Embryonic facial prominence (tissue), 1 donor: Measurements from ENCODE around the gene LILRB3.
"Not testable (repeated sequence)": the region's sequence is repeated elsewhere in the genome, so short reads cannot be mapped to it uniquely, and the experiment has no call there.

Source experiments
- DNase-seq: peaks from one replicate; pipeline ENCODE4 v3.0.0-alpha.2; 2016; ENCODE audit errors: extremely low spot score

Gene LILRB3

DNA sequence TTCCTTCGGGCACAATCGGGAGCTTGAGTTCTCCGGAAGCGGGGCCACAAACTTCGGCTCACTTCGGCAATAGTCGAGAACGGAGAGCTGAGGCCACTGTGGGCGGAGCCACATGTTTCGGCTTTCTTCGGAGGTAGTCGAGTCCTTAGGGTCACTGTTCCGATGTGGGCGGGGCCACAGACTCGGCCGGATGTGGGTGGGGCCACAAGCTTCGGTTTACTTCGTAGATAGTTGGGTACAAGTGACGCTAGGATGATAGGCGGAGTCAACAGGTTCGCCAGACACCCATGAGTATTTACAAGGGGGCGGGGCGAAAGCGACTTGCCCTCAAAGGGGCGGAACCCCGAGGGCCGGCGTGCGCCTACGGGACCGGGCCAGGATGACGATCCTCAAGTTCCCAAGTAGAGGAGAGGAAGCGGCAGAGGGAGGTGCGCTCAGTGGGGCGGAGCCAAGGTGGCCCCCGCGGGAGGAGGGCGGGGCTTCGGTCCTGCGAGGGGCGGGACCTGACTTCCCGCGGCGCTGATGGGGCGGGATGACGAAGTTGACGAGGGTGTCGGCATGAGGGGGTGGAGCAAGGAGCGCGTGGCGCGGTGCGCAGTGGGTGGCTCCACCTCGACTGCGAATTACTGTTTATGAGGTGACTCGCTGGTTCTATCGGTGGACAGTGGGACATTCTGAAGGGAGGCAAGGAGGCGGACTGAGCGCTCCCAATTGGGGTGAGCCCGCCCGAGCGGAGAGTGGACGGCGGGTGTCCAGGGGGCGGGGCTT lies 32.9 kb downstream of the LILRB3 start:
- peak; percentile 100 for DNase-seq

DNA sequence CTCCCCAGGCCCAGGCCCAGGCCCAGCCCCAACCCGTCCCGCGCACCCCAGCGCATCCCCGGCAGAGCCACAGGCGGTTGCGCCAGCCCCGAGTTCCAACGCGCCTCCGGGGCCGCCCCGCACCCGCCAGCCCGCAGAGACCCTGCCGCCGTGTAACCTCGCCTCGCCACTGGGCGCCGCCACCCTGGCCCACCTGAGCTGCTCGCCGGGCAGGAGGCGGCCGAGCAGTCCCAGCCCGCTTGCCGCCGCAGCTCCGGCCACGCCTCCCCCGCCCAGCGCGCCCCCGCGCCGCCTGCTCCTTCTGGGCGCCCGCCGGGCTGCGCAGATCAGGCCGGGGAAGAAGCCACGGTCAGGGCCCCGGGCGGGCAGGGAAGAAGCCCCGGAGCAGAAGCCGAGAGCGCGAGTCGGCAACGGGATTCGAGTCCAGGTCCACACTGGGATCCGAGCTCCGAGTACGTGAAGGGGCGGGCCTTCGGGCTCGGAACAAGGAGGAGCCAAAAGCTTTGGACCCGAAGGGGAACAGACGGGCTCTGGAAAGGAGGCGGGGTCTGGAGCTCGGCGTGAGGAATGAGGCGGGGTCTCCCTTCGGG lies 33.6 kb downstream of the LILRB3 start, which contains the start of gene MBOAT7:
MBOAT7 (minus strand) TSS at position 436 of the 590 bp plus-strand sequence. CDS start 1,072 bp downstream, outside the sequence.
- no peak for DNase-seq

DNA sequence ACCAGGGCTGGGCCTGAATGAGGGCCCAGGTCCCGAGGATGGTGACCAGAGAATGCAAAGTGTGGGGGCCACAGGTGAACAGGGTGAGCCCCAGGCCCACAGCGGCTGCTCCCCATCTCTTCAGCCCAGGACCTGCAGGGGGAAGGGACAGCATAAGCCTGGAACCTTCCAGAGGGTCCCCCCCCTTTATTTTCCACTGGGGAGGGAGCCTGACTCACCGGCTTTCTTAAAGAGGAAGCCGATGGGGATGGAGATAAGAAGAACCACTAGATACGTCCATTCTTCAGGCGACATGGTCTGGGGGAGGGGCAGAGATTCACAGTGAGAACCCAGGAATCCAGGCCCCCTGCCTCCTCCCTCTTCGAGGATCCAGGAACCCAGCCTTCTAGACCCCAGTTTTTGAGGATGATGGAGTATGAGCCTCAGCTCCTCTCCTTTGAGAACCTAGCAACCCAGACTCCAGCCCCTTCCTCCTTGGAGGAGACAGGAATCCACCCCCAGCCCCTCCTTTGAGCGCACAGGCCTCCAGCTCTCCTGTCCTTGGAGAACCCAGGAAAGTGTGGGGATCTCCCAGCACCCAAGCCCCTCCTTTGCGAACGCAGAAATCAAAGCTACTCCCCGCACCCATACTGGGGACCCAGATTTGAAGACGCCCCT lies 34.5 kb downstream of the LILRB3 start:
- no peak for DNase-seq

DNA sequence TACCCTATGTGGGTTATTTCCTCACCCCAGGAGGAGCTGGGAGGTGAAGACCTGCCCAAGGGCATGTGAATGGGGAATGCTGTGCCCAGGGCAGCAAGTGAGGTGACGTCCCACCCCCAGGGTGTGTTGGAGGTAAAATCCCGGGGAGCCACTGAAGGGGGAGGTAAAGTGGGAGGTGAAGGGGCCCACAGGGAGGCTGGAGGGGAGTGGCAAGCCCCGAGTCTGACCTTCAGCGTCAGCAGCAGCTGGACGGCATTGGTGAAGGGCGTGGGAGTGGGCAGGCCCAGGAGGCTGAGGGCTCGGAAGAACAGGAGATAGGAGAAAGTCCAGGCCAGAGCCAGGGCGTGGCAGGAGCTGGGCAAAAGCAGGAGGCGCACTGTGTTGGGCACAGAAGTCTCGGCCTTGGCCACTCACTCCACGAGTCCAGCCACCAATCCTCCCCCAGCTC lies 35.8 kb downstream of the LILRB3 start:
- no peak for DNase-seq

DNA sequence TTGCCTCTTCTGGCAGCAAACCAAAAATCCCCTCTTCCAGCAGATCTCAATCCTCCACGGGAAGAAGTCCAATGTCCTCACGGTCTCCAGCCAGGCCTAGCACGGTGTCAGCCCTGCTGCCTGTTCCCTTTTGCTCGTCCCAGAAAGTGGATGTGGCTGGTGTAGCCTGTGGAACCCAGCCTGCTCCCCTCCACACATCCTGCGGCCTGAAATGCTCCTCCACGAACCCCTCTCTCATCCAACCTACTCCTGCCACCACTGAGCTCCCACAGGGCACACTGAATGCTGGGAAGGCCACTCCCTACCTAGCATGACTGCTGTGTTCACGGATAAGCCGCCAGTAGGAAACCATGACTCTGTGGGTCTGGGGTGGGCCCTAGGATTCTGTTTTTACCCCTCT lies 36.5 kb downstream of the LILRB3 start:
- no peak for DNase-seq

DNA sequence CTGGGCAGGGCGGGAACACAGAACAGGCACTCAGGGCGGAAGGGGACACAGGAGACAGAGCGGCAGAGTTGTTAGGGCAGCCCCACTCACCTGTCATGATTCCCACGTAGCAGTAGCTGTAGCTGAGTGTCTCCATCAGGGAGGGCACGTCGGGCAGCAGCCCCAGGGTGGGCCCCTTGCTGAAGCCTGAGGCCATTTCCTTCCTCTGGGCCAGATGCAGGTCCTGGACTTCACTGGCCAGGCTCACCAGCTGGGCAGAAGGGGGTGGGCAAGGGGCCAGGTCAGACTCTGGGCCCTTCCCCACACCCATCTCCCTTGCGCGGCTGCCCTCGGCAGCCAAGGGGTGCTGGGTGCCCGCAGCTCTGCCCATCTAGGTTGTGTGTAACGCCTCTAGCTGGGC lies 39.4 kb downstream of the LILRB3 start:
- DNase-seq, result no peak

DNA sequence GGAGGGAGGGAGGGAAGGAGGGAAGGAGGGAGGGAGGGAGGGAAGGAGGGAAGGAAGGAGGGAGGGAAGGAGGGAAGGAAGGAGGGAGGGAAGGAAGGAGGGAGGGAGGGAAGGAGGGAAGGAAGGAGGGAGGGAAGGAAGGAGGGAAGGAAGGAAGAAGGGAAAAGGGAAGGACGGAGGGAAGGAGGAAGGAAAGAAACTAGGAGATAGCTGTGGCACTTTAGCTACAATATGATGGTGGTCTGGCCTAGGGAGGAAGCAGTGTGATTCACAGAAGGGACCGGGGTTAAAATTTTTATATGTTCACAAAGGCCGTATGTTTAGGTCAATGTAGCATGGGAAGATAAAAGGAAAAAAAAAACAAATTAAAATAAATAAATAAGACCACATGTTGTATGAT lies 40.9 kb downstream of the LILRB3 start:
- not testable (repeated sequence) for DNase-seq

DNA sequence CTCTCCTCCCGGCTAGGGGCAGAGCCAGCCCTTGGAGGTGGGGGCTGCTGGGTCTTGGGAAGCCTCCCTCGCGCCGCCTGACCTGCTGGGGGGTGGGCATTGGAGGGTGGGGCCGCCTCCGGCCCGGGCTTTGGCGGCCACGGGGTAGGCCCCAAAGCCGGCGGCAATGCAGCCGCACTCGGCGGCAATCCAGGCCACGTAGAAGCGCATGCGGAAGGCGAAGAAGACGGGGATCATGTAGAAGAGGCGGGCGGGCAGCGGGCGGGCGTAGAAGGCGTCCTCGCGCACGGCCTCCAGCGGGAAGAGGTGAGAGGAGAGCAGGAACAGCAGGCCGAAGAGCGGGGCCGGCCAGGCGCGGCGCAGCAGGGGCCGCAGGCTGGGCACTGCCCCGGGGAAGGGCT lies 42.1 kb downstream of the LILRB3 start:
- DNase-seq, result no peak

DNA sequence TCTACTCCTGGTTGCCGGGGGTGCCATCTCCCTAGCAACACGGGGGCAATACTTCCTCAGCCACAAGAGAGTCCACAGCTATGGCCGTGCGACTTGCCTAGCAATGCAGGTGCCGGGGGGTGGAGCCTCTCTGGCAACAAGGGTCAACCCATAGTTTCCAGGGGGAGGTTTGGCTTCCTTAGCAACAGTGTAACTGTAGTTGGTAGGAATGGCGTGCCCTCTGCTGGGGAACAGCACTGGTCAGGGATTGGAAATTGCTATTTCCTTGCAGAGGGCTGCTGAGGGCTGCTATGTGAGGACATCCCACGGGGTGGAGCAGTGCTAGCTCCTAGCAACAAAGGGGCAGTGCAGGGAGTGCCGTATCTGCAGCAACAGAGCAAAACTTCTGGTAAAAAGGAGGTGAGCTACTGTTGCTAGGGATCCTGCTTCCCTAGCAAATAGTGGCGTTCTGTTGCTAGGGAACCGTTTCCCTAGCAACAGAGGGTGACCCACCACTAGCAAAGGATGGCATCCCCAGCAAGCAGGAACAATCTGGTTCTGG lies 42.8 kb downstream of the LILRB3 start:
- no peak for DNase-seq

DNA sequence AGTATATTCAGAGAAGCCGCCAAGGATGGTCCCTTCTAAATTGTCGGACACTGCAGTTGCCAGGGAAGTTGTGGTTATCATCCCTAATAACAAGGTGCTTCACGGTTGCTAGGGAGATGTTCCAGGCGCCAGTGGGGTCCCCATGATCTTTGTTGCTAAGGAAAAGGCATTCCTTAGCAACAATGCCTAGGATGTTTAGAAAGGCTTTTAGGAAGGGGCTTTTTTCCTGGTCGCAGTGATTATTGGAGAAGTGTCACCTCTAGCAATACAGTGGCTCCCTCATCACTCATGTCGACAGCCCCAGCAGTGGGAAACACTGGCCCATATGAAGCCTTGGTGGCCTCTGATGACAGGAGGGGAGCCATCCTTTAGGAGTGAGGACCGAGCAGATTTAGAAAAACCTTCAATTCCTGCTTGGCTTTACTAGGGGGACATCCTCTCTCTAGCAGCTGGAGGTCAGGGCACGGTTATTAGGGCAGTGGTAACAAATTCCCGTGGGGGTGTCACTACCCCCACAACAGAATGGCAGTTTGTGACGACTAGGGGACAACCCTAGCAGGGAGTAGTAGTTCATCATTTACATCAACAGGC lies 43.5 kb downstream of the LILRB3 start:
- DNase-seq, result no peak

DNA sequence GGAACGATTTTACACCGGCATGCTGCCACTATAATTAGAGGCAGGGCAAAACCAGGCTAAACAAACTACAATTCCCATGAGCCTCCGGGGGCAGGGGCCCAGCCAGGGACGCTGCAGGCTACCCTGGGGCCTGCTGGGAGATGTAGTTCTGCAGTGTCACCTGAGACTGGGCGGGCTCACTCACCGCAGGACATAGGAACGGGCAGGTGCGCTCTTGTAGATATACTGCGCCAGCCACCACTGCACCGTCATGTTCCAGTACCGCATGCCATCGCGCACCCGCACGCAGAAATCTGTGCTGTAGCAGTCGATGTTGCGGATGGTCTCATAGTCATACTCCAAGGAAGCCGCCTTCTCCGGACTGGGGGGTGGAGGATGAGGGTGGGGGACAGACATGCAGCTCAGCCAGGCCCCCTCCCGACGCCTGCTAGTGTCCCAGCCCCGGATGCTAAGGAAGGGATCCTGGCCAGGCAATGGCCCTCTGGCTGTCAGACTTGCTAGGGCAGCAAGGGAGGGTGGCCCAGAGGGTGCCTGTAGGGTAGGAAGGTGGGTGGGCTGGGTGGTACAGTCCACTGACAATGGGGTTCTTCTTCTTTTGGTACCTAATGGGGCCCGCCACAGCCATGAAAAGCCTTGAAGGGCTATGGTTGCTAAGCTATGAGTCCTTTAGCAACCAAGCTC lies 44.1 kb downstream of the LILRB3 start:
- no peak for DNase-seq

DNA sequence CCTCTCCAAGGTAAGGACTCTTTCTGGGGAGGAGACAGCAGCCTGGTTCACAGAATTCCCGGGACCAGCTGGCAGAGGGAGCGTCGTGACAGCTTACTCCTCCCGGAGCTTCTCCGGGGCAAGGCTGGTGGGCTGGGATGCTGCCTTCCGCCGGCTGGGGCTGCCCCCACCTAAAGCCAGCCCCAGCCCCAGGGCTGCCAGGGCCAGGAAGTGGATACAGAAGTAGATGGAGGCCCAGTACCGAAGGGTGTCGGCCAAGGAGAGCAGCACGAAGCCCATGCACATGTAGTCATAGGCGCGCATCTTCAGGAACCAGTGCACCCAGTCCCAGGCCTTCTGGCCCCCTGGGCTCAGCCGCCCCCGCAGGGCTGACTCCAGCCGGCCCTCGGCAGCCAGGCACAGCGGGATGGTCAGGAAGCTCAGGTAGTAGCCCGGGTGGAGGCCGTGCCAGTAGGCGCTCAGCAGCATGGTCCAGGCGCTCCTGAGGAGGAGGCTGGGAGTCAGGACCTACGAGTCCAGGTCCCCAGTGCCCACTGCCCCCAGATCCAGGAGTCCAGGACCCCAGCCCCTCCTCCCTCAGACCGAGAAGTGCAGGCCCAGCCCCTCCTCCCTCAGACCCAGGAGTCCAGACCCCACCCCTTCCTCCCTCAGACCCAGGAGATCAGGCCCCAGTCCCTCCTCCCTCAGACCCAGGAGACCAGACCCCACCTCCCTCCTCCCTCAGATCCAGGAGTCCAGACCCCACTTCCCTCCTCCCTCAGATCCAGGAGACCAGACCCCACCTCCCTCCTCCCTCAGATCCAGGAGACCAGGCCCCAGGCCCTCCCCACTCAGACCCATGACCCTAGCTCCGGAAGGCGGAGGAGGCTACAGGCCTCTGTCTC lies 48.6 kb downstream of the LILRB3 start:
- DNase-seq, result no peak

DNA sequence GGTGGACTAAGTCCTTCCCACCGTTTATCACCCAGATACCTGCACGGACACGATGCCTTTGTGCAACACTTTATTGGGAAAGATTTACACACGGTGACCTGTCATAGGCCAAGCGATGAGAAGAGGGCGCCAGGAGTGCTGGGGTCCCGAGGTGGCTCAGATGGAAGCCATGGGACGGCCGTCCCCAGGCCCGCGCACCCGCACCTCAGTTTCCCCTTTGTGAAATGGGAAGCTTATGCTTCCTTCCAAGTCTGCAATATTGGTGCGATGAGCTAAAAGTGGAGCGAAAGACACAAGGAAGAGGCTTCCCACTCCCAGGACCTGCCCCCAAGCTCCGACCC lies 49.5 kb downstream of the LILRB3 start:
- DNase-seq, result no peak

DNA sequence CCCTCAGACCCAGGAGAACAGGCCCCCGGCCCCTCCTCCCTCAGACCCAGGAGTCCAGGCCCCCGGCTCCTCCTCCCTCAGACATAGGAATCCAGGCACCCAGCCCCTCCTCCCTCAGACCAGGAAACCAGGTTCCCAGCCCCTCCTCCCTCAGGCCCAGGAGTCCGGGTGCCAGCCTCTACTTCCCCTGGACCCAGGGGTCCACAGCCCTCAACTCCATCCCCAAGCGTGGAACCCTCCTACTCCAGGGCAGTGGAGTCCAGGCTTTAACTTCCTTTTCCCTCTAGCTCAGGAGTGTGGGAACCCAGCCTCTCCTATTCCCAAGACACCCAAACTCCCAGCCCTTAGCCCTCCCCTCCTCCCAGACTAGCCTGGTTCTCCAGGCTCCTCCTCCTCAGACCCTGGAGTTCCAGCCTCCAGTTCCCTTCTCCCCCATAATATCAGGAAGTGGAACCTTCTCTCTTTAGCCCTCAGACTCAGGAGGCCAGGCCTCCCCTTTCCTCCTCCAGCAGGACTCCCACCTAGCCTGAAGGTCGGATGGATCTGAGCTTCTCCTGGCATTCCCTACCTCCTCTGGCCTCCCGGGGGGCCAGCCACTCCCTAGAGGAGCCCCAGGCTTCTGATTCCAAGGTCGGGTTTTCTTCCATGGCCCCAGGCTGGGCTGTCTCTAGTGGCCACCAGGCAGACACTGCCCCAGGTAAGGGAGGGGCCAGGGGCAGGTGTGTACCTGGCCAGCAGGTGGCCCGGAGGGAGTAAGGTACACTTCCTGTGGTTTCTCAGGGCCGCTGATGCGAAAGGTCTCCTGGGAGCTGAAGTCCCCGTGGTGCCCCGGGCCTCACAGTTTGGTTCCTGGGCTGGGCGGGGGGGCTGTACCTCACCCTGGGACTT lies 50.1 kb downstream of the LILRB3 start, which contains the start of gene TMC4:
TMC4 (minus strand) TSS at position 690 of the 888 bp plus-strand sequence; CDS start at position 647, 43 bp downstream.
- DNase-seq, result no peak

DNA sequence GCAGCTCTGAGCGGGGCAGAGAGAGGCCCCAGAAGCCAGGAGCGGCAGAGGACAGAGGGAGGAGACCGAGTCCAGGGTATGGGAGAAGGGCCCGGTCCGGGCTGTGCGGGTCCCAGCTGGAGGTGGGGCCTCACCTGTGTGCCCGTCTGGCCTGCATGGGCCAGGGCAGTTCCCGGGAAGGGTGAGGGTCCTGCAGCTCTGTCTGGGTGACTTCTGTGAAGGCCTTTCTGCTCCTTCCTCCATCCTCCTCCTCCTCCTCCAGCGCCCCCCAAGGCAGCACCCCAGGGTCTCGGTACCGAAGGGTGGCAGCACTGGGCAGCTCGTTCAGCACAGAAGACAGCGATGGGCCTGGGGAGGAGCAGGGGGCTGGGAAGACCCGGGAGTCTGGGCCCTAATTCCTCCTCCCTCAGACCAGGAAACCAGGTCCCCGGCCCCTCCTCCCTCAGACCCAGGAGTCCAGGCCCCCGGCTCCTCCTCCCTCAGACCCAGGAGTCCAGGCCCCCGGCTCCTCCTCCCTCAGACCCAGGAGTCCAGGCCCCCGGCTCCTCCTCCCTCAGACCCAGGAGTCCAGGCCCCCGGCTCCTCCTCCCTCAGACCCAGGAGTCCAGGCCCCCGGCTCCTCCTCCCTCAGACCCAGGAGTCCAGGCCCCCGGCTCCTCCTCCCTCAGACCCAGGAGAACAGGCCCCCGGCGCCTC lies 50.9 kb downstream of the LILRB3 start:
- DNase-seq, result not testable (repeated sequence)

DNA sequence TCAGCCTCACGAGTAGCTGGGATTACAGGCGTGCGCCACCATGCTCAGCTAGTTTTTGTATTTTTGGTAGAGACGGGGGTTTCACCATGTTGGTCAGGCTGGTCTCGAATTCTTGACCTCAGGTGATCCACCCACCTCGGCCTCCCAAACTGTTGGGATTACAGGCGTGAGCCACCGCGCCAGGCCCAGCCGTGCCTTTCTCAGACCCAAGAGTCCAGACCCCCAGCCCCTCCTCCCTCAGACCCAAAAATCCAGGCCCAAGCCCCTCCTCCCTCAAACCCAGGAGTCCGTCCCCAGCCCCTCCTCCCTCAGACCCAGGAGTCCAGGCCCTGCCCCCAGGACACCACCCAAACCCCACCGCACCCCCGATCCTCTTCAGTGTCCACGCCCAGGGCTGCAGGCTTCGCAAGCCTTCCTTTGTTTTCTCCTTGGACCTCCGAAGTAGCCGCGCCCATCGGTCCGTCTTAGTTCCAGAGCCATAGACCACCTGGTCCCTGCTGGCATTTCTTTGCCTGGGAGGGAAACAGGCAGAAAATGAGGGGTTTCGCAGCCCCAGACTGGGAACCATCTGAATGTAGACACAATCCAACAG lies 53.6 kb downstream of the LILRB3 start:
- no peak for DNase-seq

DNA sequence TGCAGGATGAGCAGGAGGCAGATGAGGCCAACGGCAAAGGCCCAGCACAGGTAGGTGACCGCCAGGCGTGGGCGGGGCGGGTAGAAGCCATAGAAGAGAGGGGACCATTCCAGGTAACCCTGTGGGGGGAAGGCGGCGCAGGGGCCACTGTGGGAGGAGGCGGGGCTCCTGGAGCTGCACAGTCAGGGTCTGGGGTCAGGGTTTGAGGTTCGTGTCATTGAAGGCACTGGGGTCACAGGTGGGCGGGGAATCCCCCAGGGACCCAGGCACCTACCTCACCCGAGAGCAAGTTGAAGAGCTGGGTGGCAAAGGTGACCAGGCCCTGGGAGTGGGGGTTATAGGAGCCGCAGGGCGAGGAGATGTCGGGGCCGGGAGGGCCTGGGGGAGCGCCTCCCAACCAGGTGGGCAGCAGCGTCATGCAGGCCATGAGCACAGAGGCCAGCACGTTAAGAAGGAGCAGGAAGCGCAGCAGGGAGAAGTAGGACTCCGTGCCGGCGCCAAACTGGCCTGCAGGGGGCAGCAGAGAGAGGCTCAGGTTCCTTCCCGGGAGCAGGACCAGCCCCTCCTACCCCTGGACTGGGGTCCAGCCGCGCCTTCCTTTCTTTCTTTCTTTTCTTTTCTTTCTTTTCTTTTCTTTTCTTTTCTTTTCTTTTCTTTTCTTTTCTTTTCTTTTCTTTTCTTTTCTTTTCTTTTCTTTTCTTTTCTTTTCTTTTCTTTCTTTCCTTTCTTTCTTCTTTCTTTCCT lies 54.5 kb downstream of the LILRB3 start:
- peak; percentile 53 for DNase-seq
